HG03025 (cell line): Measurements from ENCODE around the gene GNAT1.
"Not testable (repeated sequence)": the region's sequence is repeated elsewhere in the genome, so short reads cannot be mapped to it uniquely, and the experiment has no call there.

Source experiments
- ATAC-seq: cut with Tn5 transposase; IDR thresholded peaks from one replicate; pipeline ENCODE4 v1.9.1; 2021; ENCODE audit warnings: mild to moderate bottlenecking, moderate library complexity; ENCODE audit not compliant: unreplicated experiment, low FRiP score

The GNAT1 gene

GRCh38 chr3:50237133-50237651 lies 45.8 kb downstream of the GNAT1 start:
- no peak for ATAC-seq

- no peak for ATAC-seq
These were observed 46.5 kb downstream of the GNAT1 start for GRCh38 chr3:50237754-50238548.

- ATAC-seq = no peak
These were observed 47.2 kb downstream of the GNAT1 start for GRCh38 chr3:50238549-50239026.

- no peak for ATAC-seq
These were observed 48.2 kb downstream of the GNAT1 start for GRCh38 chr3:50239649-50240048.

- no peak for ATAC-seq
These were observed 49.8 kb downstream of the GNAT1 start for GRCh38 chr3:50241163-50241562.

GRCh38 chr3:50241713-50242380 lies 50.4 kb downstream of the GNAT1 start:
- no peak for ATAC-seq

GRCh38 chr3:50242381-50242770 lies 51.0 kb downstream of the GNAT1 start:
- ATAC-seq = no peak

GRCh38 chr3:50242851-50243542 lies 51.6 kb downstream of the GNAT1 start:
- no peak for ATAC-seq

GRCh38 chr3:50243543-50243895 lies 52.1 kb downstream of the GNAT1 start:
- ATAC-seq = no peak

- not testable (repeated sequence) for ATAC-seq
These were observed 53.4 kb downstream of the GNAT1 start for GRCh38 chr3:50244813-50245212.

- ATAC-seq = no peak
These were observed 53.9 kb downstream of the GNAT1 start for GRCh38 chr3:50245251-50245745.

GRCh38 chr3:50245831-50246516 lies 54.6 kb downstream of the GNAT1 start:
- ATAC-seq = peak; percentile 59

- peak; percentile 34 for ATAC-seq
These were observed 55.1 kb downstream of the GNAT1 start for GRCh38 chr3:50246517-50246954.
